Muscle layer of colon (tissue), 2 donors: ENCODE results near the gene GYS1.
A peak's percentile ranks its signal among the peaks of the same experiment; 100 is the strongest.

ENCODE experiments used
- H3K27ac ChIP-seq: one replicate; pipeline ENCODE4 v1.7.0; 2013; ENCODE audit warnings: low read depth, mild to moderate bottlenecking, low read length, moderate library complexity
- H3K27me3 ChIP-seq, 2 donors: one replicate each; pipeline ENCODE4 v1.7.0; 2013; ENCODE audit warnings: low read length in 2 of 2, mild to moderate bottlenecking in 2 of 2; ENCODE audit not compliant: insufficient read depth in 2 of 2, control insufficient read depth in 1 of 2
- H3K36me3 ChIP-seq: one replicate; pipeline ENCODE4 v1.7.0; 2013; ENCODE audit warnings: mild to moderate bottlenecking, low read length; ENCODE audit not compliant: insufficient read depth
- H3K4me1 ChIP-seq: one replicate; pipeline ENCODE4 v1.7.0; 2013; ENCODE audit warnings: mild to moderate bottlenecking, low read length; ENCODE audit not compliant: insufficient read depth
- H3K4me3 ChIP-seq, 2 donors: one replicate each; pipeline ENCODE4 v1.7.0; 2013; ENCODE audit warnings: low read length in 2 of 2, low read depth in 1 of 2, mild to moderate bottlenecking in 1 of 2, moderate library complexity in 1 of 2
- H3K9ac ChIP-seq: one replicate; pipeline ENCODE4 v1.7.0; 2013; ENCODE audit warnings: low read length
- H3K9me3 ChIP-seq: one replicate; pipeline ENCODE4 v1.7.0; 2013; ENCODE audit warnings: mild to moderate bottlenecking, low read length
- donor health status: abdominal sarcoma.
- donor health status: Adenocarcinoma of cecum.

The GYS1 gene

GRCh38 chr19:48994035-48994386, 902 bp upstream of the GYS1 start:
- Histone ChIP-seq H3K9me3 (no peaks in the 10 kb centered on the region), H3K4me1 (peaks cover 28% of the 10 kb centered on the region), H3K27me3 (no peaks in the 10 kb centered on the region), H3K9ac (peak overlapping the region; percentile 68), H3K4me3 (peak overlapping the region; percentile 65 to 98), H3K27ac (peak overlapping the region; percentile 97), H3K36me3 (no peaks in the 10 kb centered on the region)

- Histone ChIP-seq H3K9me3 (no peaks in the 10 kb centered on the region), H3K27ac (peak overlapping the region; percentile 97), H3K9ac (peak overlapping the region; percentile 95), H3K4me3 (peak overlapping the region; percentile 87 to 98), H3K36me3 (peaks cover 11% of the 10 kb centered on the region), H3K4me1 (peaks cover 28% of the 10 kb centered on the region), H3K27me3 (no peaks in the 10 kb centered on the region)
Observed at GRCh38 chr19:48992581-48993174, 431 bp downstream of the GYS1 start.

GRCh38 chr19:48991873-48992580, 1.1 kb downstream of the GYS1 start:
- H3K36me3 ChIP-seq, result peaks cover 11% of the 10 kb centered on the region
- H3K4me1 ChIP-seq, result peaks cover 28% of the 10 kb centered on the region
- peak overlapping the region; percentile 97 for H3K27ac ChIP-seq
- H3K9me3 ChIP-seq, result no peaks in the 10 kb centered on the region
- no peaks in the 10 kb centered on the region for H3K27me3 ChIP-seq
- peak overlapping the region; percentile 95 for H3K9ac ChIP-seq
- peak overlapping the region; percentile 87 to 98 for H3K4me3 ChIP-seq

DNA sequence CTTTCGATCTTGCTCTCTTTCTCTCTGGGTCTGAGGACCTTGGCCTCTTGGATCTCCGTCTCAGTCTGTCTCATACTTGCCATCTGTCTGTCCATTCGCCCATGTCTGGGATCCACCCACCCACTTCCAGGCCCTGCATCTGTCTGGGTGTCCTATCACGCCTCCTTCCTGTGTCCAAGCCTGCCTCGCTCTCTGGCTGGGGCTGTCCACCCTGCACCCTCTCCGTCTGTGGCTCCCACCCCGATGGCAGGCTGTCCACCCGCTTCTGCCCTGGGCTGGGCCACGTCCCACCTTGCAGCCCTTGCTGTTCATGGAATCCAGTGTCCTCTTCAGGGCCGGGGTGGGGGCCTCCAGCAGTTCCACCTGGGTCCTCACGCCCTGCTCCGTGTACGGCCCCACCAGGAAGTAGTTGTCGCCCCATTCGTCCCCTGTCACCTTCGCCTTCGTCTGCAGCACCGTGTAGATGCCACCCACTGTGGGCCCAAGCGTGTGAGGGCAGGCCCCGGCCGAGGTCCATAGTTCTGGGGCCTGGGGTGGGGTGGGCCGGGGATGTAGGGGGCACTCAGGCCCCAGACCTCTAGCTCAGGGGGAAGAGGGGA, 2.0 kb downstream of the GYS1 start:
- peak overlapping the region; percentile 97 for H3K27ac ChIP-seq
- peaks cover 11% of the 10 kb centered on the region for H3K36me3 ChIP-seq
- no peaks in the 10 kb centered on the region for H3K9me3 ChIP-seq
- no peak overlapping the region for H3K9ac ChIP-seq
- H3K4me3 ChIP-seq, result no peak overlapping the region
- no peaks in the 10 kb centered on the region for H3K27me3 ChIP-seq
- peaks cover 28% of the 10 kb centered on the region for H3K4me1 ChIP-seq

DNA sequence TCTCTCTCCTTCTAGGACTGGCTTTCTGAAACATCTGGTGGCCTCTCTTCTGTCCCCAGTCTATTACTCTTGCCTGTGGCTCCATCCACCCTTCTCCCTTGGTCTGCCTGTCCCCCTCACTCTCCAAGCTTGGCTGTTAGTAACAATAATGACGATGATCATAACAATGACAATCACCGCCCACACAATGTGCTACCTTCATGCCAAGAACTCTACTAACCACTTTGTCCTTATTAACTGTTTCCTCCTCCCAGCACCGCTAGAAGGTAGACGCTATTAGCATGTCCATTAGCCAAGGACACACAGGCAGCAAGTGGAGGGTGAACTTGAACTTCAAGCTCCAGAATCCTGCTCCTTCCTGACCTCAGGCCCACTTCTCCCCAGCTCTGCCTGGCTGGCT, 2.7 kb downstream of the GYS1 start:
- peaks cover 12% of the 10 kb centered on the region for H3K36me3 ChIP-seq
- H3K9ac ChIP-seq, result no peak overlapping the region
- no peaks in the 10 kb centered on the region for H3K9me3 ChIP-seq
- no peak overlapping the region for H3K27ac ChIP-seq
- H3K27me3 ChIP-seq, result no peaks in the 10 kb centered on the region
- no peak overlapping the region for H3K4me3 ChIP-seq
- H3K4me1 ChIP-seq, result peaks cover 28% of the 10 kb centered on the region

DNA sequence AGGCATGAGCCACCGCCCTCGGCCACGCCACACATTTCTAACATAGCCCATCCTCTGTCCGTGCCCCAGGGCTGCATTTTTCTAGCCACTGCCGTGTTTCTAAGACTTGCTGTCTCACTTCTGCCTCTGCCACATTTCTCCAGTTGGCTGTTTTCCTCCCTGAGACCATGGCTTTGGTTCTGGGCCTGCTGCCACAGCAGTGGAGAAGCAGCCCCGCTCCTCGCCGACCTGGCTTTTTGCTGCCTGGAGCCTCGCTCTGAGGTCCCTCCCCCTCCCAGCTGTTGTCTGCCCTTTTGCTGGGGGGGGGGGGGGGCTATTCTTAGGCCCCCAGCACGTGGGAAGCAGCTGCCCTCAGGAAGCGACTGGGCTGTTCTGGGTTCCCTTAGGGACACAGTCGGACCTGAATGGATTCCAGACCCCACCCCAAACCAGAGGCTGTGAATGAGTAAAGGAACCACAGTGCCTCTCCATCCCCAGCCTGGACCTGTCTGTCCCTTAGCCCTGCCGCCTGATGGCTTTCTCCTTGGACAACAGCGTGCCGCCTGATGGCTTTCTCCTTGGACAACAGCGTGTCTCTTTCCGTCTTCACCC, 3.3 kb downstream of the GYS1 start:
- H3K27me3 ChIP-seq, result no peaks in the 10 kb centered on the region
- no peak overlapping the region for H3K9ac ChIP-seq
- no peaks in the 10 kb centered on the region for H3K9me3 ChIP-seq
- H3K4me1 ChIP-seq, result peaks cover 27% of the 10 kb centered on the region
- no peak overlapping the region for H3K4me3 ChIP-seq
- H3K27ac ChIP-seq, result no peak overlapping the region
- H3K36me3 ChIP-seq, result peaks cover 18% of the 10 kb centered on the region

DNA sequence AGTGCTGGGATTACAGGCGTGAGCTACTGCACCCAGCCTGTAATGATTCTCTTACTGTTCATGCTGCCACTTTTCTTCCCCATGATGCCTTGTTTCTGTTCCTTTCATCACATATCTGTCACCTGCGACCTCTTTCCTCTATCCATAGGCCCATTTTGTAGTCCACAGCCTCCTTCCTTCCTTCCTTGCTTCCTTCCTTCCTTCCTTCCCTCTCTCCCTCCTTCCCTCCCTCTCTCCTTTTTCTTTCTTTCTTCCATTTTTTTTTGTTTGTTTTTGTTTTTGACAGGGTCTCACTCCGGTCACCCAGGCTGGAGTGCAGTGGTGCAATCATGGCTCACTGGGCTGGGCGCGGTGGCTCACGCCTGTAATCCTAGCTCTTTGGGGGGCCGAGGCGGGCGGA, 4.2 kb downstream of the GYS1 start:
- Histone ChIP-seq H3K4me1 (peaks cover 19% of the 10 kb centered on the region), H3K9ac (no peak overlapping the region), H3K4me3 (no peak overlapping the region), H3K9me3 (no peaks in the 10 kb centered on the region), H3K27me3 (no peaks in the 10 kb centered on the region), H3K27ac (no peak overlapping the region), H3K36me3 (peaks cover 22% of the 10 kb centered on the region)

DNA sequence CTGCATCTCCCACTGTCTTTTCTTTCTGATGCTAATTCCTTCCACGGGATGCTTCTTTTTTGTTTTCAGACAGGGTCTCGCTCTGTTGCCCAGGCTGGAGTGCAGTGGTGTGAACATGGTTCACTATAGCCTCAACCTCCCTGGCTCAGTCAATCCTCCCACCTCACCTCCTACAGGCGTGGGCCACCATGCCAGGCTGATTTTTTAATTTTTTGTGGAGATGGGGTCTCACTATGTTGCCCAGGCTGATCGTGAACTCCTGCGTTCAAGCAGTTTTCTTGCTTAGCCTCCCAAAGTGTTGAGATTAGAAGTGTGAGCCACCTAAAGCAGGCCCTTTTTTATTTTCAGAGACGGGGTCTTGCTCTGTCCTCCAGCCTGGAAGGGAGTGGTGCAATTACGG, 4.8 kb downstream of the GYS1 start:
- peaks cover 27% of the 10 kb centered on the region for H3K36me3 ChIP-seq
- H3K4me1 ChIP-seq, result peaks cover 19% of the 10 kb centered on the region
- H3K27ac ChIP-seq, result no peak overlapping the region
- no peaks in the 10 kb centered on the region for H3K9me3 ChIP-seq
- no peaks in the 10 kb centered on the region for H3K27me3 ChIP-seq
- H3K9ac ChIP-seq, result no peak overlapping the region
- H3K4me3 ChIP-seq, result no peak overlapping the region

GRCh38 chr19:48987323-48987722, 5.8 kb downstream of the GYS1 start:
- H3K36me3 ChIP-seq, result peaks cover 31% of the 10 kb centered on the region
- H3K4me1 ChIP-seq, result peaks cover 18% of the 10 kb centered on the region
- no peak overlapping the region for H3K4me3 ChIP-seq
- H3K9me3 ChIP-seq, result no peaks in the 10 kb centered on the region
- H3K27me3 ChIP-seq, result no peaks in the 10 kb centered on the region
- H3K27ac ChIP-seq, result no peak overlapping the region
- no peak overlapping the region for H3K9ac ChIP-seq

- Histone ChIP-seq H3K9me3 (no peaks in the 10 kb centered on the region), H3K27ac (no peak overlapping the region), H3K36me3 (peaks cover 31% of the 10 kb centered on the region), H3K9ac (no peak overlapping the region), H3K4me1 (peaks cover 10% of the 10 kb centered on the region), H3K27me3 (no peaks in the 10 kb centered on the region), H3K4me3 (no peak overlapping the region)
Observed at GRCh38 chr19:48986211-48986610, 6.9 kb downstream of the GYS1 start.

DNA sequence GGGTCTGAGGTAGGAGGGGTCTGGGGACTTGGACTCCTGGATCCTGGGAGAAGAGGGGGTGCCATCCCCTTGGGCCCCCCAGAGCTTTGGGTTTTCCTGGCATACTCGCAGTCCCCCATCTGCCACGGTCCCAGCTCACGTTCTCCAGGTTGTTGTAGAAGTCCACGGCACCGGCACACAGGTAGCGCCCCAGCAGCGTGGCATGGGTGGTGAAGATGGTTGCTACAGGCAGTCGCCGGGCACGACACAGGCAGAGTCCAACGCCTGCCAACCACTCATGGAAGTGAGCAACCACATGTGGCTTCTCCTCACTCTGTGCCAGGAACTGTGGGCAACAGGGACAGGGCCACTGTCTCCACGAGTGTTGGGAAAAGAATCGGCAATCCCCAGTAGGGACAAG, 7.4 kb downstream of the GYS1 start:
- Histone ChIP-seq H3K9me3 (no peaks in the 10 kb centered on the region), H3K36me3 (peaks cover 31% of the 10 kb centered on the region), H3K4me3 (no peak overlapping the region), H3K4me1 (peaks cover 5% of the 10 kb centered on the region), H3K27ac (no peak overlapping the region), H3K27me3 (no peaks in the 10 kb centered on the region), H3K9ac (no peak overlapping the region)
